ENCODE data around the gene FOXP1.

DNA sequence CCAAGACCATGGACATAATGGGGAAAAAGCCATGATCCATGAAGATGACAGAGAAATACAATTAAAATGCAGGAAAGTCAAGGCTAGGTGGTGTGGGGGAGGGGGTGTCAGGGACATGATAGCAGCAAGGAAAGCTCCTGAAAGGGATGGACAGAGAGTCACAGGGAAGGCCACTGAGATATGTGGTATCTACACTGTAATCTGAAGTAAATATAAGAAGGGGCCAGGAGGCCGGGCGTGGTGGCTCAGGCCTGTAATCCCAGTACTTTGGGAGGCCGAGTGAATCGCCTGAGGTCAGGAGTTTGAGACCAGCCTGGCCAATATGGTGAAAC, 62.5 kb downstream of the FOXP1 start:
- TF ChIP-seq, protein P1, sequence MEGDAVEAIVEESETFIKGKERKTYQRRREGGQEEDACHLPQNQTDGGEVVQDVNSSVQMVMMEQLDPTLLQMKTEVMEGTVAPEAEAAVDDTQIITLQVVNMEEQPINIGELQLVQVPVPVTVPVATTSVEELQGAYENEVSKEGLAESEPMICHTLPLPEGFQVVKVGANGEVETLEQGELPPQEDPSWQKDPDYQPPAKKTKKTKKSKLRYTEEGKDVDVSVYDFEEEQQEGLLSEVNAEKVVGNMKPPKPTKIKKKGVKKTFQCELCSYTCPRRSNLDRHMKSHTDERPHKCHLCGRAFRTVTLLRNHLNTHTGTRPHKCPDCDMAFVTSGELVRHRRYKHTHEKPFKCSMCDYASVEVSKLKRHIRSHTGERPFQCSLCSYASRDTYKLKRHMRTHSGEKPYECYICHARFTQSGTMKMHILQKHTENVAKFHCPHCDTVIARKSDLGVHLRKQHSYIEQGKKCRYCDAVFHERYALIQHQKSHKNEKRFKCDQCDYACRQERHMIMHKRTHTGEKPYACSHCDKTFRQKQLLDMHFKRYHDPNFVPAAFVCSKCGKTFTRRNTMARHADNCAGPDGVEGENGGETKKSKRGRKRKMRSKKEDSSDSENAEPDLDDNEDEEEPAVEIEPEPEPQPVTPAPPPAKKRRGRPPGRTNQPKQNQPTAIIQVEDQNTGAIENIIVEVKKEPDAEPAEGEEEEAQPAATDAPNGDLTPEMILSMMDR (IDR thresholded peaks at IDR 0.05; ENCODE audit: poor library complexity, severe bottlenecking) = no peak
- TF ChIP-seq EP300 (conservative IDR thresholded peaks at IDR 0.05; ENCODE audit: poor library complexity, severe bottlenecking) (no peak), RAD21 (conservative IDR thresholded peaks at IDR 0.05) (no peak), EZH2 (IDR thresholded peaks at IDR 0.05; ENCODE audit: borderline replicate concordance, insufficient read depth, low read length, poor library complexity, severe bottlenecking) (no peak), POLR2AphosphoS5 (IDR thresholded peaks at IDR 0.05) (no peak), TAF1 (IDR thresholded peaks at IDR 0.05; ENCODE audit: low read depth) (no peak)
